HL-60 (cell line): ENCODE data around the gene NUDT9.
"Not testable (repeated sequence)": the region's sequence is repeated elsewhere in the genome, so short reads cannot be mapped to it uniquely, and the experiment has no call there.

ENCODE experiments used
- DNase-seq, 2 experiments: peaks; one replicate each; pipeline ENCODE4 v3.0.0-alpha.2; 2010 to 2020; ENCODE audit warnings: low read depth in 1 of 2, low spot score in 1 of 2
- H3K27ac ChIP-seq: fragments of 250-450 bp; sonication (Bioruptor Pico); replicated peaks from 2 replicates; pipeline ENCODE4 v1.5.1; 2020; ENCODE audit warnings: mild to moderate bottlenecking, moderate library complexity
- H3K27me3 ChIP-seq: fragments of 250-450 bp; sonication (Bioruptor Pico); 2 replicates; pipeline ENCODE4 v1.5.1; 2021; ENCODE audit warnings: mild to moderate bottlenecking, moderate library complexity; ENCODE audit not compliant: insufficient read depth, poor library complexity, severe bottlenecking
- H3K4me3 ChIP-seq: replicated peaks from 2 replicates; pipeline ENCODE4 v1.5.1; 2011; ENCODE audit warnings: mild to moderate bottlenecking, control low read depth, low read length; ENCODE audit not compliant: insufficient read depth
- GABPA ChIP-seq: IDR thresholded peaks from 2 replicates; pipeline ENCODE4 v1.6.1; 2012; ENCODE audit warnings: low read depth
- POLR2AphosphoS5 ChIP-seq: IDR thresholded peaks from 2 replicates; pipeline ENCODE4 v1.6.1; 2012; ENCODE audit warnings: low read depth
- SPI1 ChIP-seq: IDR thresholded peaks from 2 replicates; pipeline ENCODE4 v1.6.1; 2012; ENCODE audit warnings: low read depth, mild to moderate bottlenecking, borderline replicate concordance
- TF ChIP-seq, protein P1 (sequence below): IDR thresholded peaks from one replicate; pipeline ENCODE4 v1.5.1; 2011; ENCODE audit warnings: low read length, control low read depth, inconsistent platforms; ENCODE audit not compliant: insufficient read depth
- TF ChIP-seq, protein P2 (sequence below): IDR thresholded peaks from 2 replicates; pipeline ENCODE4 v1.6.1; 2012; ENCODE audit warnings: low read depth; ENCODE audit not compliant: insufficient replicate concordance

The NUDT9 gene

DNA sequence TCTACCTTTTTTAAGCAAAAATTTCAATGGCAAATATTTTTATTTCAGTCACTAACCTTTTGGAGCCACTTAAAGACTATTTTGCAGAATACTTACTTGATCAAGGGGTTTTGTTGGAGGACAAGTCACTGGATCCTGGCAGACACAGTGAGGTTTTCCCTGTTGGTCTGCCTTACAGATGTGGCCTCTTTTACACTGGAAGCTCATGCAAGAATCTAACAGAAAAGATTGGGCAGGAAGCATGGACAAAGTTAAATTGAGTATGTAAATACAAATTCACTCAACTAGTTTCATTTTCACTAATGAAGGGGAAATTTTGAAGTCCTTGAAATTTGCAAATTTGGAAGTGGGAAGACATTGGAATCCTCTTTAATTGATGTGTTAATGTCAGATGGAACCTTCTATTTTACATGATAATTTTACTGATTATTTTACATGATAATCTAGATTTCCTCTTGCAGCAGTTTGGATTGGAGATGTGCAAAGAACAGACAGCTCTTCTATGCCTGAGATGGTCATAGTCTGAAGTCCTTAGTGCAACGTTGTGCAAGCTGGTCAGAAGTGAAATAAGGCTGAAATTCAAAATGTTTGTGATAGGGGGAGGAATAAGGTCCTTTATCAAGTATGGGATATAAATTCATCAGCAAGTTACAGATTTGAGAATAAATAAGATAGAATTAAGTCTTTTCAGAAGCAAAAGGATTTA is 68.4 kb downstream of the NUDT9 start:
- H3K27ac ChIP-seq: no peak overlapping the region
- no peak overlapping the region for H3K4me3 ChIP-seq
- H3K27me3 ChIP-seq: no peaks in the 10 kb centered on the region
- TF ChIP-seq SPI1: no peak
- TF ChIP-seq, protein P1, sequence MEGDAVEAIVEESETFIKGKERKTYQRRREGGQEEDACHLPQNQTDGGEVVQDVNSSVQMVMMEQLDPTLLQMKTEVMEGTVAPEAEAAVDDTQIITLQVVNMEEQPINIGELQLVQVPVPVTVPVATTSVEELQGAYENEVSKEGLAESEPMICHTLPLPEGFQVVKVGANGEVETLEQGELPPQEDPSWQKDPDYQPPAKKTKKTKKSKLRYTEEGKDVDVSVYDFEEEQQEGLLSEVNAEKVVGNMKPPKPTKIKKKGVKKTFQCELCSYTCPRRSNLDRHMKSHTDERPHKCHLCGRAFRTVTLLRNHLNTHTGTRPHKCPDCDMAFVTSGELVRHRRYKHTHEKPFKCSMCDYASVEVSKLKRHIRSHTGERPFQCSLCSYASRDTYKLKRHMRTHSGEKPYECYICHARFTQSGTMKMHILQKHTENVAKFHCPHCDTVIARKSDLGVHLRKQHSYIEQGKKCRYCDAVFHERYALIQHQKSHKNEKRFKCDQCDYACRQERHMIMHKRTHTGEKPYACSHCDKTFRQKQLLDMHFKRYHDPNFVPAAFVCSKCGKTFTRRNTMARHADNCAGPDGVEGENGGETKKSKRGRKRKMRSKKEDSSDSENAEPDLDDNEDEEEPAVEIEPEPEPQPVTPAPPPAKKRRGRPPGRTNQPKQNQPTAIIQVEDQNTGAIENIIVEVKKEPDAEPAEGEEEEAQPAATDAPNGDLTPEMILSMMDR: no peak
- no peak for TF ChIP-seq GABPA
- TF ChIP-seq, protein P2, sequence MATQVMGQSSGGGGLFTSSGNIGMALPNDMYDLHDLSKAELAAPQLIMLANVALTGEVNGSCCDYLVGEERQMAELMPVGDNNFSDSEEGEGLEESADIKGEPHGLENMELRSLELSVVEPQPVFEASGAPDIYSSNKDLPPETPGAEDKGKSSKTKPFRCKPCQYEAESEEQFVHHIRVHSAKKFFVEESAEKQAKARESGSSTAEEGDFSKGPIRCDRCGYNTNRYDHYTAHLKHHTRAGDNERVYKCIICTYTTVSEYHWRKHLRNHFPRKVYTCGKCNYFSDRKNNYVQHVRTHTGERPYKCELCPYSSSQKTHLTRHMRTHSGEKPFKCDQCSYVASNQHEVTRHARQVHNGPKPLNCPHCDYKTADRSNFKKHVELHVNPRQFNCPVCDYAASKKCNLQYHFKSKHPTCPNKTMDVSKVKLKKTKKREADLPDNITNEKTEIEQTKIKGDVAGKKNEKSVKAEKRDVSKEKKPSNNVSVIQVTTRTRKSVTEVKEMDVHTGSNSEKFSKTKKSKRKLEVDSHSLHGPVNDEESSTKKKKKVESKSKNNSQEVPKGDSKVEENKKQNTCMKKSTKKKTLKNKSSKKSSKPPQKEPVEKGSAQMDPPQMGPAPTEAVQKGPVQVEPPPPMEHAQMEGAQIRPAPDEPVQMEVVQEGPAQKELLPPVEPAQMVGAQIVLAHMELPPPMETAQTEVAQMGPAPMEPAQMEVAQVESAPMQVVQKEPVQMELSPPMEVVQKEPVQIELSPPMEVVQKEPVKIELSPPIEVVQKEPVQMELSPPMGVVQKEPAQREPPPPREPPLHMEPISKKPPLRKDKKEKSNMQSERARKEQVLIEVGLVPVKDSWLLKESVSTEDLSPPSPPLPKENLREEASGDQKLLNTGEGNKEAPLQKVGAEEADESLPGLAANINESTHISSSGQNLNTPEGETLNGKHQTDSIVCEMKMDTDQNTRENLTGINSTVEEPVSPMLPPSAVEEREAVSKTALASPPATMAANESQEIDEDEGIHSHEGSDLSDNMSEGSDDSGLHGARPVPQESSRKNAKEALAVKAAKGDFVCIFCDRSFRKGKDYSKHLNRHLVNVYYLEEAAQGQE: no peak
- TF ChIP-seq POLR2AphosphoS5: no peak
- no peak for DNase-seq

- TF ChIP-seq POLR2AphosphoS5: no peak
- TF ChIP-seq, protein P2: no peak
- TF ChIP-seq, protein P1: no peak
- no peak for TF ChIP-seq SPI1
- TF ChIP-seq GABPA: no peak
- Histone ChIP-seq H3K4me3 (no peak overlapping the region), H3K27me3 (no peaks in the 10 kb centered on the region), H3K27ac (no peak overlapping the region)
- DNase-seq: no peak
These were observed 69.1 kb downstream of the NUDT9 start for GRCh38 chr4:87491436-87491835.

DNA sequence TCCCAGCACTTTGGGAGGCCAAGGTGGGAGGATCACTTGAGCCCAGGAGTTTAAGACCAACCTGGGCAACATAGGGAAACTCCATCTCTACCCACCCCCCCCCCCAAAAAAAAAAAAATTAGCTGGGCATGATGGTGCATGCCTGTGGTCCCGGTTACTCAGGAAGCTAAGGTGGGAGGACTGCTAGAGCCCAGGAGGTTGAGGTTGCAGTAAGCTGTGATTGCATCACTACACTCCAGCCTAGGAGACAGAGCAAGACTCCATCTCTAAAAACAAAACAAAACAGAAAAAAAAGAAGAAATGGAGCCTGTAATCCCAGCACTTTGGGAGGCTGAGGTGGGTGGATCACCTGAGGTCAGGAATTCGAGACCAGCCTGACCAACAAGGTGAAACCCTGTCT is 69.5 kb downstream of the NUDT9 start:
- H3K27me3 ChIP-seq, H3K27ac ChIP-seq, DNase-seq, H3K4me3 ChIP-seq: not testable (repeated sequence)

DNA sequence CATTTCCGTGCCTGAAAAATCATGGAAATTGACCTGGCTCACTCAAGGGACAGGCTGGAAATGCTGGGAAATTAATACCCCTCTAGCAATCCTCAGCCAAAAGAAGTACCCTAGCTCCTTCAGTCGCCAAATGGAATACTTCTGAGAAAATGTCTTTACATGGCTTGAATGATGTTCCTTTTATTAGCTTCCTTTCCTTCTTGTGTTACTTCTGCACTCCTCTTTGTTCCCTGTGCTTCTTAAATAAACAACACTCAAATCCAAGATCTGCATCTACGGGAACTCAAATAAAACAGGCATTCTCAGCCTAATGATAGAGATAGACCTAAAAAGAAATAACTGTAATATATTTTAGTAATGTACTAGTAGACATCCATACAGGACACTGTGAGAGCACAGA is 70.7 kb downstream of the NUDT9 start:
- TF ChIP-seq, protein P1: no peak
- TF ChIP-seq GABPA (no peak), POLR2AphosphoS5 (no peak), SPI1 (no peak)
- TF ChIP-seq, protein P2: no peak
- no peak for DNase-seq
- H3K27me3 ChIP-seq: no peaks in the 10 kb centered on the region
- no peak overlapping the region for H3K27ac ChIP-seq
- no peak overlapping the region for H3K4me3 ChIP-seq
